ENCODE data around the gene BMP6.

Gene BMP6

DNA sequence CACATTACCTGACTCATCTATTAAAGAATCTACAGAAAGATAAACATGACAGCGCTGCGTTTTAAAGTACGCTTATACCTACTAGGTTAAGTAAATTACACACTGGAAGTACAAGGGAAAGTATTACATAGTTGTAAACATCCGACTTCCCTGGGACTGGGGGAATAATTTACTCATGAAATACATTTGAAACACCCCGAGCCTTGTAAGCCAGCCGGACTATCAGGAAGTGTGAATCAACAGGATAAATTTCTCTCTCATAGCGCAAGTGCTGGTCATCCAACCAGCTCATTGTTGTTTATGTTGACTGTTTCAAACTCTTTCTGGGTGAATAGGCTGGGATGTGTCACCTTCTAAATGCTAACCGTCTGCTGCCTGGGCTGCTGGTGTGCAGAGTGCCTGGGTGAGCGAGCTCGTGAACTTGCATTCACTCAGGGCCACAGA lies 4.9 kb downstream of the BMP6 start:
- H3K23ac ChIP-seq (ENCODE audit: low read length in 2 of 2), result no peak overlapping the region
- peaks cover 0 to 29% of the 10 kb centered on the region in 2 experiments for H3K27me3 ChIP-seq (ENCODE audit: control insufficient read depth in 1 of 2, insufficient read depth in 1 of 2, low read length in 2 of 2)
- no peaks in the 10 kb centered on the region for H3K79me1 ChIP-seq (replicated peaks; ENCODE audit: low read length, poor library complexity, severe bottlenecking)
- no peak overlapping the region for H3K14ac ChIP-seq (ENCODE audit: low read length in 2 of 2)
- H3K18ac ChIP-seq (ENCODE audit: low read depth in 1 of 2, low read length in 2 of 2), result no peak overlapping the region
- H2AK5ac ChIP-seq (ENCODE audit: low read length, severe bottlenecking), result no peak overlapping the region
- H2BK15ac ChIP-seq (ENCODE audit: low read depth, poor library complexity, severe bottlenecking), result no peak overlapping the region
- H4K8ac ChIP-seq (ENCODE audit: low read length), result peak overlapping the region; percentile 57
- WGBS, result 5% methylated on average over 6 of the region's 10 CpGs
- peak overlapping the region in 1 of 2 experiments; percentile 28 for H3K4me3 ChIP-seq (ENCODE audit: insufficient read depth in 1 of 2, low read depth in 1 of 2, low read length in 2 of 2)
- H2BK120ac ChIP-seq (ENCODE audit: low read depth, low read length), result no peak overlapping the region
- H2BK12ac ChIP-seq (ENCODE audit: low read length in 2 of 2), result no peak overlapping the region
- H4K91ac ChIP-seq (ENCODE audit: low read length), result no peak overlapping the region
- peak; percentile 92 for DNase-seq
- no peaks in the 10 kb centered on the region for H3K9me3 ChIP-seq (ENCODE audit: control insufficient read depth, low read length)
- no peaks in the 10 kb centered on the region for H3K36me3 ChIP-seq (ENCODE audit: control insufficient read depth in 1 of 2, insufficient read depth in 2 of 2, low read depth in 1 of 2, low read length in 2 of 2)
- H3K4me2 ChIP-seq (ENCODE audit: low read length, poor library complexity, severe bottlenecking), result peak overlapping the region; percentile 17
- no peak overlapping the region for H2BK5ac ChIP-seq (ENCODE audit: low read depth, low read length, poor library complexity, severe bottlenecking)
- peak overlapping the region; percentile 51 for H3K9ac ChIP-seq (ENCODE audit: low read length)
- H2AFZ ChIP-seq (ENCODE audit: low read depth, low read length), result no peak overlapping the region
- H3K4me1 ChIP-seq (ENCODE audit: control insufficient read depth, insufficient read depth, low read depth, low read length), result peaks cover 25% of the 10 kb centered on the region
- no peak overlapping the region for H3K4ac ChIP-seq (ENCODE audit: low read depth in 1 of 2, low read length in 2 of 2)
- H3K27ac ChIP-seq (ENCODE audit: low read length, poor library complexity, severe bottlenecking), result no peak overlapping the region

- no peak overlapping the region for H3K23ac ChIP-seq (ENCODE audit: low read length in 2 of 2)
- H3K79me1 ChIP-seq (replicated peaks; ENCODE audit: low read length, poor library complexity, severe bottlenecking), result no peaks in the 10 kb centered on the region
- H3K9ac ChIP-seq (ENCODE audit: low read length), result peak overlapping the region; percentile 40
- H3K27me3 ChIP-seq (ENCODE audit: control insufficient read depth in 1 of 2, insufficient read depth in 1 of 2, low read length in 2 of 2), result peaks cover 0 to 29% of the 10 kb centered on the region in 2 experiments
- no peaks in the 10 kb centered on the region for H3K36me3 ChIP-seq (ENCODE audit: control insufficient read depth in 1 of 2, insufficient read depth in 2 of 2, low read depth in 1 of 2, low read length in 2 of 2)
- H2BK12ac ChIP-seq (ENCODE audit: low read length in 2 of 2), result no peak overlapping the region
- H3K4me1 ChIP-seq (ENCODE audit: control insufficient read depth, insufficient read depth, low read depth, low read length), result peaks cover 23% of the 10 kb centered on the region
- H2BK5ac ChIP-seq (ENCODE audit: low read depth, low read length, poor library complexity, severe bottlenecking), result no peak overlapping the region
- no peak overlapping the region for H3K4ac ChIP-seq (ENCODE audit: low read depth in 1 of 2, low read length in 2 of 2)
- no peaks in the 10 kb centered on the region for H3K9me3 ChIP-seq (ENCODE audit: control insufficient read depth, low read length)
- H2BK120ac ChIP-seq (ENCODE audit: low read depth, low read length), result no peak overlapping the region
- no peak overlapping the region for H4K91ac ChIP-seq (ENCODE audit: low read length)
- no peak overlapping the region for H4K8ac ChIP-seq (ENCODE audit: low read length)
- no peak for DNase-seq
- H2AFZ ChIP-seq (ENCODE audit: low read depth, low read length), result no peak overlapping the region
- peak overlapping the region in 1 of 2 experiments; percentile 28 for H3K4me3 ChIP-seq (ENCODE audit: insufficient read depth in 1 of 2, low read depth in 1 of 2, low read length in 2 of 2)
- H3K14ac ChIP-seq (ENCODE audit: low read length in 2 of 2), result no peak overlapping the region
- peak overlapping the region in 1 of 2 experiments; percentile 14 for H3K18ac ChIP-seq (ENCODE audit: low read depth in 1 of 2, low read length in 2 of 2)
- no peak overlapping the region for H2BK15ac ChIP-seq (ENCODE audit: low read depth, poor library complexity, severe bottlenecking)
- H2AK5ac ChIP-seq (ENCODE audit: low read length, severe bottlenecking), result no peak overlapping the region
- WGBS, result 37% methylated on average over 2 of the region's 2 CpGs
- H3K27ac ChIP-seq (ENCODE audit: low read length, poor library complexity, severe bottlenecking), result no peak overlapping the region
- peak overlapping the region; percentile 17 for H3K4me2 ChIP-seq (ENCODE audit: low read length, poor library complexity, severe bottlenecking)
These were observed 5.4 kb downstream of the BMP6 start for GRCh38 chr6:7731294-7731693.

GRCh38 chr6:7732228-7732627 lies 6.3 kb downstream of the BMP6 start:
- H2AK5ac ChIP-seq (ENCODE audit: low read length, severe bottlenecking), result no peak overlapping the region
- no peak overlapping the region for H3K4me2 ChIP-seq (ENCODE audit: low read length, poor library complexity, severe bottlenecking)
- H4K8ac ChIP-seq (ENCODE audit: low read length), result no peak overlapping the region
- H3K14ac ChIP-seq (ENCODE audit: low read length in 2 of 2), result no peak overlapping the region
- H2BK12ac ChIP-seq (ENCODE audit: low read length in 2 of 2), result no peak overlapping the region
- H3K4me1 ChIP-seq (ENCODE audit: control insufficient read depth, insufficient read depth, low read depth, low read length), result peaks cover 14% of the 10 kb centered on the region
- H3K23ac ChIP-seq (ENCODE audit: low read length in 2 of 2), result no peak overlapping the region
- H3K36me3 ChIP-seq (ENCODE audit: control insufficient read depth in 1 of 2, insufficient read depth in 2 of 2, low read depth in 1 of 2, low read length in 2 of 2), result no peaks in the 10 kb centered on the region
- H2BK5ac ChIP-seq (ENCODE audit: low read depth, low read length, poor library complexity, severe bottlenecking), result no peak overlapping the region
- H3K4ac ChIP-seq (ENCODE audit: low read depth in 1 of 2, low read length in 2 of 2), result no peak overlapping the region
- peak overlapping the region; percentile 17 for H3K9ac ChIP-seq (ENCODE audit: low read length)
- H3K4me3 ChIP-seq (ENCODE audit: insufficient read depth in 1 of 2, low read depth in 1 of 2, low read length in 2 of 2), result no peak overlapping the region
- H2BK120ac ChIP-seq (ENCODE audit: low read depth, low read length), result no peak overlapping the region
- H3K27me3 ChIP-seq (ENCODE audit: control insufficient read depth in 1 of 2, insufficient read depth in 1 of 2, low read length in 2 of 2), result peaks cover 0 to 26% of the 10 kb centered on the region in 2 experiments
- no peak for DNase-seq
- H3K18ac ChIP-seq (ENCODE audit: low read depth in 1 of 2, low read length in 2 of 2), result no peak overlapping the region
- no peak overlapping the region for H2AFZ ChIP-seq (ENCODE audit: low read depth, low read length)
- H4K91ac ChIP-seq (ENCODE audit: low read length), result no peak overlapping the region
- no peaks in the 10 kb centered on the region for H3K9me3 ChIP-seq (ENCODE audit: control insufficient read depth, low read length)
- H3K27ac ChIP-seq (ENCODE audit: low read length, poor library complexity, severe bottlenecking), result no peak overlapping the region
- no peak overlapping the region for H2BK15ac ChIP-seq (ENCODE audit: low read depth, poor library complexity, severe bottlenecking)
- H3K79me1 ChIP-seq (replicated peaks; ENCODE audit: low read length, poor library complexity, severe bottlenecking), result no peaks in the 10 kb centered on the region

- Histone ChIP-seq H3K27ac (ENCODE audit: low read length, poor library complexity, severe bottlenecking) (no peak overlapping the region), H2AK5ac (ENCODE audit: low read length, severe bottlenecking) (no peak overlapping the region), H2BK15ac (ENCODE audit: low read depth, poor library complexity, severe bottlenecking) (no peak overlapping the region), H2BK5ac (ENCODE audit: low read depth, low read length, poor library complexity, severe bottlenecking) (no peak overlapping the region), H3K36me3 (ENCODE audit: control insufficient read depth in 1 of 2, insufficient read depth in 2 of 2, low read depth in 1 of 2, low read length in 2 of 2) (no peaks in the 10 kb centered on the region), H3K9ac (ENCODE audit: low read length) (no peak overlapping the region), H3K14ac (ENCODE audit: low read length in 2 of 2) (no peak overlapping the region), H3K4ac (ENCODE audit: low read depth in 1 of 2, low read length in 2 of 2) (no peak overlapping the region), H2BK12ac (ENCODE audit: low read length in 2 of 2) (no peak overlapping the region), H3K4me1 (ENCODE audit: control insufficient read depth, insufficient read depth, low read depth, low read length) (peaks cover 2% of the 10 kb centered on the region), H3K4me3 (ENCODE audit: insufficient read depth in 1 of 2, low read depth in 1 of 2, low read length in 2 of 2) (no peak overlapping the region), H4K91ac (ENCODE audit: low read length) (no peak overlapping the region), H4K8ac (ENCODE audit: low read length) (no peak overlapping the region), H3K9me3 (ENCODE audit: control insufficient read depth, low read length) (no peaks in the 10 kb centered on the region), H3K18ac (ENCODE audit: low read depth in 1 of 2, low read length in 2 of 2) (no peak overlapping the region), H3K4me2 (ENCODE audit: low read length, poor library complexity, severe bottlenecking) (no peak overlapping the region), H2AFZ (ENCODE audit: low read depth, low read length) (no peak overlapping the region), H3K27me3 (ENCODE audit: control insufficient read depth in 1 of 2, insufficient read depth in 1 of 2, low read length in 2 of 2) (peaks cover 0 to 11% of the 10 kb centered on the region in 2 experiments), H2BK120ac (ENCODE audit: low read depth, low read length) (no peak overlapping the region), H3K79me1 (replicated peaks; ENCODE audit: low read length, poor library complexity, severe bottlenecking) (no peaks in the 10 kb centered on the region), H3K23ac (ENCODE audit: low read length in 2 of 2) (no peak overlapping the region)
- 83% methylated on average over 18 of the region's 18 CpGs for WGBS
- no peak for DNase-seq
These were observed 8.9 kb downstream of the BMP6 start for GRCh38 chr6:7734707-7735383.
